NCI-H1930 (cell line): ENCODE results near the gene BACH2.
"Not testable (repeated sequence)": the region's sequence is repeated elsewhere in the genome, so short reads cannot be mapped to it uniquely, and the experiment has no call there.

Experiments used
- DNase-seq, 2 experiments: peaks; one replicate each; lab custom pipeline; 2025; lab: John Stamatoyannopoulos, UW

BACH2 gene

GRCh38 chr6:90183587-90184333 lies 112.9 kb downstream of the BACH2 start:
- no peak for DNase-seq

DNA sequence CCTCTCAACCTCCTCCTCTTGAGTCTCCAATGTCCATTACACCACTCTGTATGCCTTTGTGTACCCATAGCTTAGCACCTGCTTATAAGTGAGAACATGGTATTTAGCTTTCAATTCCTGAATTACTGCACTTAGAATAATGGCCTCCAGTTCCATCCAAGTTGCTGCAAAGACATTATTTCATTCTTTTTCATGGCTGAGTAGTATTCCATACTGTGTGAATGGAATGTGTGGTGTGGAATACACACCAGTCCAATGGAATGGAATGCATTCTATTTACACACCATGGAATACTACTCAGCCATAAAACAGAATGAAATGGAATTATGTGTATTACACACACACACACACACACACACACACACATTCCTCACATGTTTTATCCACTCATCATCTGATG lies 116.1 kb downstream of the BACH2 start:
- no peak for DNase-seq

DNA sequence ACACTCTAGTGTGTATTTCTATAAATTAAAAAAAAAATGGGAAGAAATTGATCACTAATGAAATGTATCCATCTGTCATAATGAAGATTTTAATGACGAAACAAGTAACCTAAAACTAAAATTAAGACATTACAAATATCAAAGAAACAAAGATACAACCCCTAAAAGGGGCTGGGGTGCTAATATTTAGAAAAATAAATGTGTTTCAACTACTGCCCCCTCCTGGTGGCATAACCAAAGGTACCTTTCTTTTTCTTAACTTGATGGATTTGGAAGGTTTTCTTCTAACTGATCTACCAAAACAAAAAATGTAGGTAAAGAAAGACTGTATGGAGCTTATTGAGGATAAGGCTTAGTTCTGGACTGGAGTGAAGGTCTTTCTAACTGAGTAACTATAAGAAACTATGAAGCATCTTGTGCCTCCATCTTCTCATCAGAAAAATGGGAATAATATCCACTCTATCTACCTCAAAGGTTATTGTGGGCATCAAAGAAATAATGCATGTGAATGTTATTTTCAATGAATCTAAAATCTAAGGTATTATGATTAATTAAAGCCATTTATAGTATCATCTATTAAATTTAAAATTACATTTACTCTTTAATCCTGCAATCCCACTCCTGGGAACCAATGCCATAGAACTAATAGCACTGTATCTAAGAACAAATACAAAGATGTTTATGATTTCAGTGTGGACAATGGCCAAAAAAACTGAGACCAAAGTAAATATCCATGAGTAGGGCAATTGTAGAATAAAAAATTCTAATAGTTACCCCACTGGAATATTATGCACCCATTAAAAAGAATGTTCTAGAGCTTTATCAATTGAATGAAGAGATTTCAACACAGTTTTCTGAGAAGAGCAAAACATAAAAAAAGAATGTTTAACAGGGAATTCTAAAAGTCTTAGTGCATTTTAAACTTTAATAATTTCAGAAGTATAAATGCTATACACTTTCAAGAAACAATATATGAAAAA lies 117.2 kb downstream of the BACH2 start:
- DNase-seq, result no peak

GRCh38 chr6:90178384-90178855 lies 118.2 kb downstream of the BACH2 start:
- DNase-seq, result no peak

DNA sequence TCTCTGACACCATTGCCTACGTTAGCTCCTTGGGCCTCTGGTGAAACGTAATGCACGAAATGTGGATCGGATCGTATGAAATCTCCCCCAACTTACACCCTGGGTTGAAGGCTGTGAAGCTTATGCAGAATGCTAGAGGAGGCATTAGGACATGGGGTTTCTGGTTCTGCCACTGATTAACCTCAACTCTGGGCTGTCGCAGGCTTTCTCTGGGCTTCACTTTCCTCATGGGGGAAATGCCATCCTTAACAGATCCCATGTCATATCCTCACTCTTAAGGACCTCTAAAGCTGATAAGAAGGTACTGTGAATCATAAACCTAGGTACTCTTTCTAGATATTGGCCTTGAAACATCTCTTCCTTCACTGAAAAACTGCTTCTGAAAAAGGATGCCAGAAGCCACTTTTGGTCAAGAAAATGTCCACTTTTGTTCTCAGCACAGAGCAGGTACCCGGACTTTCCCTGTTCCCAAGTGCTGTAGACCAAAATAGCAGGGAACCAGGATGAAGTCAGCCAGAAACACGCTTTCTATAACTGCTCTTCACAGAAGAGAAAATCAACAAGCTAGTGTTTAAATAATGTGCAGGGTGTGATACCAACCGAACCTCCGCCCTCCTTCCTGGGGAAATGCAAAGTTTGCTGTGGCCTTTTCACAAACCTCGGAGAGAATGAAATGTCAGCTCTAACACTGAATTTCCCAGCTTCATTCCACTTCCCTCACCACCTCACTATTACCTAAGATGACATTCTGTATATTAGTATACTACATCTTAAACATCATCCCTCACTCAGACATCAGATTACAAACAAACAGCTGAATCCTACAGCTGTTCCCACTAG lies 118.9 kb downstream of the BACH2 start:
- no peak for DNase-seq

DNA sequence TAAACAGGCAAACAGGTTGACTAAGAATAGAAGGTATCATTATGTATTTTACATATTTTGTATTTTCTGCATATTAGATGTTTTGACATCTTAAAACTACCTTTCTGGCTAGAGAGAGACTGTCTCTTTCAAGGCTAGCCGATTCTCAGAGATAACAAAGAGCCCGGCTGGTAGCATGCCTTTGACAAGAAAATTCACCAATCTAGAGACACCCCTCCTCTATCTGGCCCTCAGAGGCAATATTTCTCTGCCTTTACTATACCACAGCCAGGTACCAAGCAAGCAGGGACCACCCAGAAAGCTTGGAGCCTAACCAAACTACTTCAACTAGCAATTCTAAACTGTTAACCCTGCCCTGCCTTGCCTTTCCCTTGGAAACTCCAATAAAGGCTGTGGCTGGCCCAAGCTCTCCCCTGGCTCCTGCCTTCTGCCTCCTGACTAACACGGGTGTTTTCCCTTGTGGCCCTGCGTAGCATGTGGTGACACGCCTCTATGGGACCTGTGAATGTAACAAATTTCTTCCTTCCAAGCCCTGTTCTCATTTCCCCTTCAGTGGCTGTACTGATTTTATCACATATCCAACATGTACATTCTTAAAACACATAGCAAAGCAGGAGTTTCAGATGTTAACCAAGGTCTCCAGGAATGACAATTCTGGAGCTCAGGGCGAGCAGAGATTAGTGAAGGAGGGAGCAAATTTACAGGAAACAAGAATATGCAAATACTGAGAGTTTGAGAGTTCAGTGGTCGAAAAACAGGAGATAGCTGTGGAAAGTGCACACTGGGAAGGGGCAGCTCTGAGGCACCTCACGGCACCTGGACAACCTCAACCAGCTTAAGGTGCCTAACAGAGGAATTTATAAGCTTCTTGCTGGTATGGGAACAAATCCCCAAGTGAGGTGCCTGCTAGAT lies 120.8 kb downstream of the BACH2 start:
- no peak for DNase-seq

DNA sequence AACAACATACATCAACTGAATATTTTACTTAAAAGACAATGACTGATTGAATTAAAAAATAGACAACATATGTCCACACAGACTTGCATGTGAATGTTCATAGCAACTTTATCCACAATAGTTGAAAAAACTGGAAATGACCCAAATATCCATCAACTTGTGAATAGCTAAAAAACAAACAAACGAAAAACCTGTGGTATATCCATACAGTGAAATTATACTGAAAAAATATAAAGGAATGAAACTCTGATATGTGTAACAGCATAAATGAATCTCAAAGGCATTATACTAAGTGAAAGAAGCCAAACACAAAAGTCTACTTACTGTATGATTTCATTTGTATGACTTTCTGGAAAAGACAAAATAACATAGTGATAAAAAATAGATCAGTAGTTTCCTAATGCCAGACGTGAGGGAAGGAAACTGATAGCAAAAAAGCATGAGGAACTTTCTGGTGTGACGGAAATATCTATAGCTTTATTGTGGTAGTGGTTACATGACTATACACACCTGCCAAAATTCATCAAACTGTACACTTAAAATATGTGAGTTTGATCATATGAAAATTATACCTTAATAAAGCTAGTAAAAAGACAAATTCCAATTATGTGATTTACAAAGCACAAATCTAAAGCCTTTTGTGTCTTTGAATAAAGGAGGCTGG lies 123.2 kb downstream of the BACH2 start:
- DNase-seq, result no peak

DNA sequence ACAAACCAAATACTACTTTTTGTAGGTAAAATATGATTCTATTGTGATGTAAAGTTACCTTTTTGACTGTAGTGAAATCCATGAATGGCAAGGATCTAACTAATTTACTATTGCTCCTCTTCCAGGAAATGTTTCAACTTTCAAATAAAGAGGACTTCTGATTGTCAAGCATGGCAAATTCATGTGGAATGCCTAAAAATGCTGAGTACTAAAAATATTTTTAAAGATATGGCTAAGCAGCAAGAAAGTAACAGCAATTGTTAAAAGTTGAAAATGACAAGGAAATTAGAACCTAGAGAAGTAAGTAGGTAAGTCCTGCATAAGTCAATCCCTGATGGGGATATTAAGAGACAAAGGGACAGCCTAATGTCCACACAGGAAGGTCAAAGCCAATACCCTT lies 126.0 kb downstream of the BACH2 start:
- no peak for DNase-seq

- no peak for DNase-seq
Measured at GRCh38 chr6:90169374-90169773, 127.3 kb downstream of the BACH2 start.

- DNase-seq, result no peak
Measured at GRCh38 chr6:90168693-90169131, 127.9 kb downstream of the BACH2 start.

- no peak for DNase-seq
Measured at GRCh38 chr6:90167514-90168379, 128.9 kb downstream of the BACH2 start.

- not testable (repeated sequence) for DNase-seq
Measured at GRCh38 chr6:90166155-90166924, 130.3 kb downstream of the BACH2 start.

GRCh38 chr6:90162648-90163387 lies 133.8 kb downstream of the BACH2 start:
- no peak for DNase-seq

DNA sequence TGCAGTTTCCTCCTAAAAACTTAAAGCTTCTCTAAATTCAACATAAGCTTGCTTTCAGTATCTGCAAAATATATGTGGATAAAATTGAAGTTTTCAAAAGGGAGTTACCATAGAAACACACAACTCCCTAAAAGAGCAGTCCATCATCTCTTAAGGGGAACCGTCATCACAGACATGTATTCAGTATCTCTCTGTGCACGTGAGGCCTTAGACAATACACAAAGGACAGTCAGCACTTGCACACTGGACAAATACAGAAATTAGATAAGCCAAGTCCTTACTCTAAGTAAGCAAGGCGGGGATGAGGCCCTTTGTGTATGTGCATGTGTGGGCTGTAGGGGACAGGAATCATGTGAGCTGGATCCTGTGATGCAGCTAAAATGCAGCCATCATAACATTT lies 136.6 kb downstream of the BACH2 start:
- DNase-seq, result peak in 1 of 2 experiments; percentile 19

GRCh38 chr6:90159452-90159851 lies 137.2 kb downstream of the BACH2 start:
- DNase-seq, result no peak

DNA sequence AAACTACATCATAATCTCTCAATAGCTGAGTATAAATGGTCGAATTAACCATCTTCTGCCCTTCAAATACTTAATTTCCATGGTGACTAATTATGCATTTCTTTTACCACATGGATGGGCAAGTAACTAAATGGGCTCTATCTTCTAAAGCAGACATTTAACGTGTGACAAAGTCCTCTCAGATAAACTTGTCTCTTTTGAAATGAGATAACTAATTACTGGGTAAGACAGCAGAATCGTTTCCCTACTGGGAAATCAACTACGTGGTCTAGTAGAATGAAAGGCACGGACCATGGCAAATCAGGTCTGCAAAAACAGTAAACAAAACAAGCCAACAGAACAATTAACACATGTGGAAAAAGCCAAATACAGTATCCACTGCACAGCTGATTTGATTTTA lies 137.7 kb downstream of the BACH2 start:
- no peak for DNase-seq

DNA sequence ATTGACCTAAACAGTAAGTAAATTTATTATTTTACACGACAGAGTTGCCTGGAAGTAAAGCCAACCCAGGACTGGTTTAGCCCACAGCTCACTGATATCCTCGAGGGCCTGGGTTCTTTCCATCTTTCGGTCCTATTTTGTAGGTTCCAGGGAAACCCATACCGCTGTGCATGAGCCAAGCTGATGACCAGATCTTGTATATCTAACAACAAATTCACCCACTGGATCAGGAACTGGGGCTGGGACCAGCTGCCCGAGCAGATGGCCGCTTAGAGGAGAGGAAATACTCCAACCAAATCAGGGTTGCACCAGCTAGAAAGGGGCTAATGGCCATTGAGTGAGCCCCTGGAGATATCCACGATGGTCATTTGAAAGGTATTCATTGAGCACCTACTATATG lies 139.2 kb downstream of the BACH2 start:
- no peak for DNase-seq

DNA sequence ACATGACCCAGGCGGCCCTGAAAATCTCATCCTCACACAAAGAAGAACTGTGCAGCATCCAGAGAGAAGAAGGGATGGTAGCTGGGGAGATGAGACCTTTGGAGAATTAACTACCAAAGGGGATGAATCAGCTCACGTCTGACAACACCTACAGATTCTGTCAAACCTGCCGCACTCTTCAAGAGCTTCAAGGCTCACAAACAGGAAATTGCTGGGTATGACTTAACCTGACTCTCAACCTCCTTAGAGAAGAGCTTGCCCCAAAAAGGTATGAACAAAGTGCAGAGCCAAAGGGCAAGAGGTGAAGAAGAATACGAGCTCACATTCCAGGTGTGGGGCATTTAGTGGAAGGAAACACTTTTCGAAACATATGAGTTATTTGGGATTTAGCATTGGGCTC lies 139.8 kb downstream of the BACH2 start:
- no peak for DNase-seq
